Neural crest cell (in vitro differentiated cells): ENCODE results near the gene RNU5B-1. TPM values are rescaled to one million over a fixed set of nuclear protein-coding genes. Genes with fewer than 3 reads are reported as not detected.

Source experiments
- DNase-seq: peaks from one replicate; pipeline ENCODE4 v3.0.0; 2021; ENCODE audit warnings: low read depth, mixed read lengths, low spot score
- H3K27ac Mint-ChIP-seq: one replicate; pipeline ENCODE4 v1.8.0; 2021; ENCODE audit warnings: mild to moderate bottlenecking, mixed read lengths; ENCODE audit not compliant: unreplicated experiment
- H3K27me3 Mint-ChIP-seq: 2 replicates; pipeline ENCODE4 v1.8.0; 2021; ENCODE audit warnings: low read depth, mild to moderate bottlenecking, mixed read lengths
- H3K36me3 Mint-ChIP-seq: 2 replicates; pipeline ENCODE4 v1.8.0; 2021; ENCODE audit warnings: low read depth, mild to moderate bottlenecking, mixed read lengths
- H3K4me1 Mint-ChIP-seq: 2 replicates; pipeline ENCODE4 v1.8.0; 2021; ENCODE audit warnings: mixed read lengths
- H3K4me3 Mint-ChIP-seq: one replicate; pipeline ENCODE4 v1.8.0; 2021; ENCODE audit warnings: mild to moderate bottlenecking, mixed read lengths
- H3K9me3 Mint-ChIP-seq: 2 replicates; pipeline ENCODE4 v1.8.0; 2021; ENCODE audit warnings: mixed read lengths
- total RNA-seq: library from RNA; stranded (reverse); gene quantifications from 2 replicates; pipeline ENCODE4 v1.2.1, GENCODE V29; 2021
- TF ChIP-seq, protein P1 (sequence below): fragments of 200-600 bp; sonication (generic); conservative IDR thresholded peaks from 2 replicates; pipeline ENCODE4 v1.5.0; 2021; ENCODE audit warnings: antibody characterized with exemption, mild to moderate bottlenecking

RNU5B-1 gene
- total RNA-seq, 1 donor from 2014 or later, result 17.2 TPM

DNA sequence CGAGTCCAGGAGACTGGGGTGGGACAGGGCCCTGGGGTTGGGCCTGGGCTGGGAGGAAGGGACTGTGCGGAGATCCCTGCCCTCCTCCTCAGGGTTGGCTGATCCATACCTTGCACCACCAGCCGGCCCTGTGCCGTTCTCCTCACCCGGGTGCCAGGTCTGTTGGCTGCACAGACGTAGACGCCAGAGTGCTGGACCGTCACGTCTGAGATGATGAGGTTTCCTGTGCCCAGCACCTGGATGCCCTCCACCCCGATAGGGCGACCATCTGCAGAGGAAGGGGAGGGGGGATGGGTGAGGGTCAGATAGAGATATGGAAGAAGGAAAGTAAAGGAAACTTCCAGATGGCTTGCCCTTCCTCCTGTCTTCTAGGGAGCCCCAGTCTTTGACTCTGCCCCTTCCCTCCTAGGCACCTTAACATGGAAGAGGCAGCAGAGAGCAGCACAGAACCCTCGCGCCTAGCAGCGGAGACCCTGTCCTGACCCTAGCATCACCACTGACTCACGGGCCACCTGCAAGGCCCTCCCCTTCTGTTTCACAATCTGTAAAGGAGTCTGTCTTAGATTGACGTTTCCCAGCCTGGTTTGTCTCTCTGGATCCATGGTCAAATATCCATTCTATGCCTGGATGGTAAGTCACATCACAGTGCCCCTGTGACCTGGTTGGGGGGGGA, 28.8 kb downstream of the RNU5B-1 start:
- peak overlapping the region; percentile 19 for H3K27ac Mint-ChIP-seq
- peaks cover 10% of the 10 kb centered on the region for H3K36me3 Mint-ChIP-seq
- no peaks in the 10 kb centered on the region for H3K27me3 Mint-ChIP-seq
- DNase-seq, result no peak
- H3K9me3 Mint-ChIP-seq, result no peaks in the 10 kb centered on the region
- TF ChIP-seq, protein P1, sequence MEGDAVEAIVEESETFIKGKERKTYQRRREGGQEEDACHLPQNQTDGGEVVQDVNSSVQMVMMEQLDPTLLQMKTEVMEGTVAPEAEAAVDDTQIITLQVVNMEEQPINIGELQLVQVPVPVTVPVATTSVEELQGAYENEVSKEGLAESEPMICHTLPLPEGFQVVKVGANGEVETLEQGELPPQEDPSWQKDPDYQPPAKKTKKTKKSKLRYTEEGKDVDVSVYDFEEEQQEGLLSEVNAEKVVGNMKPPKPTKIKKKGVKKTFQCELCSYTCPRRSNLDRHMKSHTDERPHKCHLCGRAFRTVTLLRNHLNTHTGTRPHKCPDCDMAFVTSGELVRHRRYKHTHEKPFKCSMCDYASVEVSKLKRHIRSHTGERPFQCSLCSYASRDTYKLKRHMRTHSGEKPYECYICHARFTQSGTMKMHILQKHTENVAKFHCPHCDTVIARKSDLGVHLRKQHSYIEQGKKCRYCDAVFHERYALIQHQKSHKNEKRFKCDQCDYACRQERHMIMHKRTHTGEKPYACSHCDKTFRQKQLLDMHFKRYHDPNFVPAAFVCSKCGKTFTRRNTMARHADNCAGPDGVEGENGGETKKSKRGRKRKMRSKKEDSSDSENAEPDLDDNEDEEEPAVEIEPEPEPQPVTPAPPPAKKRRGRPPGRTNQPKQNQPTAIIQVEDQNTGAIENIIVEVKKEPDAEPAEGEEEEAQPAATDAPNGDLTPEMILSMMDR, result no peak
- peak overlapping the region; percentile 82 for H3K4me3 Mint-ChIP-seq
- H3K4me1 Mint-ChIP-seq, result peaks cover 49% of the 10 kb centered on the region

GRCh38 chr15:65333856-65334255, 29.4 kb downstream of the RNU5B-1 start:
- Mint-ChIP-seq H3K4me1 (peaks cover 55% of the 10 kb centered on the region), H3K36me3 (peaks cover 10% of the 10 kb centered on the region), H3K27me3 (no peaks in the 10 kb centered on the region), H3K9me3 (no peaks in the 10 kb centered on the region), H3K27ac (peak overlapping the region; percentile 98), H3K4me3 (peak overlapping the region; percentile 82)
- TF ChIP-seq, protein P1, result no peak
- no peak for DNase-seq

DNA sequence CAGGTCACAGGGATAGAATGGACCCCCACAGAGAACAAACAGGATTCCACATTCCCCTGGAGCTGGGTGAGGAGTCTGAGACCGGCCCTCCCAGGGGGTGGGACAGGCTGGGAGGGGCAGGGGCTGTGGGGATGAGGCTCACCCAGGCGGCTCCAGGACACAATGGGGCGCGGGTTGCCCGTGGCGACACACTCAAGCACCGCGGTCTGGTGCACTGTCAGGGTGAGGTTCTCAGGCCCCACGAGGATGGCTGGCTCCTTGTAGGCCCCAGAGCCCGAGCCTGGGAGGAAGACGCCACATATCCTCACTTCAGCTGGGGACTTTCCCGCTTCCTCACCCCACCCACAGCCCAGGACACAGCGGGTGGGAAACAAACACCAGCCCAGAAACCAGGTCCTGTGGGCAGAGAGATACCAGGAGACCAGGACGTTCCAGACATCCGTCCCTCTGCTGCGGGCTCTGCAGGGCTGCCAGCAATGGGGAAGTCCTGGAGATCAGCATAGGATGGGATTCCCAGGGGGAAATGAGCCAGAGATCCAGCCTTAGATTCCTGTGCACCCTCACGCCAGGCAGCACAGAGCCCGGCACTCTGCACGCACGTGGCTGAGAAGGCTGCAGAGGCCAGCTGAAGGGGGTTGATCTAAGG, 30.2 kb downstream of the RNU5B-1 start:
- Mint-ChIP-seq H3K4me1 (peaks cover 61% of the 10 kb centered on the region), H3K36me3 (peaks cover 10% of the 10 kb centered on the region), H3K27me3 (no peaks in the 10 kb centered on the region), H3K4me3 (peak overlapping the region; percentile 82), H3K9me3 (no peaks in the 10 kb centered on the region), H3K27ac (peak overlapping the region; percentile 98)
- no peak for DNase-seq
- TF ChIP-seq, protein P1, result no peak

- H3K36me3 Mint-ChIP-seq, result peaks cover 10% of the 10 kb centered on the region
- H3K4me3 Mint-ChIP-seq, result peak overlapping the region; percentile 80
- H3K9me3 Mint-ChIP-seq, result no peaks in the 10 kb centered on the region
- TF ChIP-seq, protein P1, result no peak
- H3K27me3 Mint-ChIP-seq, result no peaks in the 10 kb centered on the region
- H3K4me1 Mint-ChIP-seq, result peaks cover 68% of the 10 kb centered on the region
- peak overlapping the region; percentile 67 for H3K27ac Mint-ChIP-seq
- no peak for DNase-seq
Observed at GRCh38 chr15:65335278-65336055, 31.0 kb downstream of the RNU5B-1 start.

DNA sequence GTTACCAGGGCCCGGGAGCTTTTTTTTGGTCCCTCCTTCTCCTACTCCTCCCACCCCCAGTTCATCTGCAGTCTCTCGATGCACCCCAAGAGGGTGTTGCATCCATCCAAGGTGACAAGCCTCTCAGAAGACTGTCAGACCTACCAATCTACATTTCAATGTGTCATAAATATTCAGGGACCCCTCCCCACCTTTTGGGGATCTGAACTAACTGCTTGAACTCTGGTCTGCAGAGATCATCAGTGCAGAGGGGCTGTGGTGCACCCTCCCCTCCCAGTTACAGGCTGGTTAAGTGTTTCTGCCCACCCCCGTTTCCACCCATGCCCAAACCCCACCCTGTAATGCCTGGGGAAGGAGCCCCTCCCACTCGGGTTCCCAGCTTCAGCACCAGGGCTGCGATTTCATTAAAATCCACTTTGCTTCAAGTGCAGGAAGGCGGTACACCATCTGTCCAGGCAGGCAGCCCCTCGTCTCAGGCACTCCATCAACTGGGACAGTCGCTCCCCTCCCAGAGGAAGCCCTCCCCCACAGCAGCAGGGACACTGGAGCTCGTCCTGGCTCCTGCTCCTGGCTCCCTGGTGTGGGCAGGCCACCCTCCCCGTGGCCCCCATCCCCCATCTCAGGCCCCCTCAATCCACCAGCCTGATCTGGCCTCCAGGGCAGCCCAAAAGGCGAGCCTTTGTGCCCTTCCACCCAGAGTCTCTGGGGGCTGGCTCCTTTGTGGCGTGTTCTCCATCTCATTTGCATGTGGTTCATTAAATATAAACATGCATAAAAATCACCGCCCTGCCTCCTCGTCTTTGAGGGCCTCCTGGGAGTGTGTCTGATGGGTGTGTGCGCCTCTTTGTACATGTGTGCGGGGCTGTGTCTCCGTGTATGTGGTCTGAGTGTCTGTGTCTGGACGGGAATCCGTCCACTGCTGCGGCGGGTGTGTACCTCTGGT, 32.3 kb downstream of the RNU5B-1 start:
- Mint-ChIP-seq H3K27me3 (no peaks in the 10 kb centered on the region), H3K36me3 (peaks cover 4% of the 10 kb centered on the region), H3K4me1 (peaks cover 78% of the 10 kb centered on the region), H3K4me3 (peak overlapping the region; percentile 80), H3K27ac (peak overlapping the region; percentile 71), H3K9me3 (no peaks in the 10 kb centered on the region)
- TF ChIP-seq, protein P1, result no peak
- no peak for DNase-seq
